Urothelium cell line (cell line): ENCODE measurements around the gene CCT4.
"Not testable (repeated sequence)": the region's sequence is repeated elsewhere in the genome, so short reads cannot be mapped to it uniquely, and the experiment has no call there.

Source experiments
- DNase-seq: peaks from one replicate; pipeline ENCODE4 v3.0.0; 2011; ENCODE audit warnings: low spot score, mixed read lengths
- FAIRE-seq: peaks from 2 replicates; lab custom pipeline; 2011; peaks lifted over from hg19 to GRCh38; lab: Jason Lieb, UNC

CCT4 gene

DNA sequence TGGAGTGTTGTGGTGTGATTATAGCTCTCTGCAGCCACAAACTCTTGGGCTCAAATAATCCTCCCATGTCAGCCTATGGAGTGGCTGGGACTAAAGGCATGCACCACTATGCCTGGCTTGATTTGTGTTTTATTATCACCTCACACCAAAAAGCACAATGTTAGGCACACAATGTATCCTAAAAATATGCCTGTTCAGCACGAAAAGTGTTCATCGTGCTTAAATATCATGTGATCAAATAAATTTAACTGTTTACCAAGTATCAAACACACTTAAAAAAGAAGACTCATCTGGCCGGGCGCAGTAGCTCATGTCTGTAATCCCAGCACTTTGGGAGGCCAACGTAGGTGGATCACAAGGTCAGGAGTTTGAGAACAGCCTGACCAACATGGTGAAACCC lies 5.6 kb downstream of the CCT4 start:
- FAIRE-seq (no peak), DNase-seq (no peak)

DNA sequence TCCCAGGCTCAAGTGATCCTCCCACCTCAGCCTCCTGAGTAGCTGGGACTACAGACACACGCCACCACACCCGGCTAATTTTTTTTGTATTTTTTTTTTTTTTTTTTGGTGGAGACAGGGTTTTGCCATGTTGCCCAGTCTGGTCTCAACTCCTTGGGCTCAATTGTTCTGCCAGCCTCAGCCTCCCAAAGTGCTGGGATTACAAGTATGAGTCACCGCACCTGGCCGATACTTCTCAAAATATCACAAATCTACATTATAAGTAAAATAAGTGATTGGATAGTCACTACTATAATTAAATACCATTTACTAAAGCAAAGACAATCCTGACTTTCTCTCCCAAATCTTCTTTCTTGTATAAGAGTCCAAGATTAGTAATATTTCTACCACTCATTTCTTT lies 9.1 kb downstream of the CCT4 start:
- not testable (repeated sequence) for FAIRE-seq, DNase-seq

DNA sequence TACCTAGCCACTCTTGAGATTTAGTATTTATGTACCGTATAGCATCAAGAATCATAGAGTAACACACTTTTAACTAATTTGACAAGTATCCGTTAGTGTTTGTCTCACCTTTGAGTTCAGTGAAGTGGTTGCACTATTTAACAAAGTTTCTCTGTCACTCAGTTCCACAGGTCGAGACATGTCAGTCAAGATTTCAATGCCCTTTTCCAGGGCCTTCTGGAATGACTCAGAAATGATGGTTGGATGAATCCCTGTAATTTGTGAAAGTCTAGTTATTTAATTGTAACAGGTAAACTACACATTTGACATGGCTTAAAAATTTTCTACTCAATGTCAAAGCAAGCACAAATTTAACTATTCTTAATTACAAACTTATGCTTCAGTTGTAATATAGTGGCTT lies 9.7 kb downstream of the CCT4 start:
- DNase-seq (no peak), FAIRE-seq (no peak)

DNA sequence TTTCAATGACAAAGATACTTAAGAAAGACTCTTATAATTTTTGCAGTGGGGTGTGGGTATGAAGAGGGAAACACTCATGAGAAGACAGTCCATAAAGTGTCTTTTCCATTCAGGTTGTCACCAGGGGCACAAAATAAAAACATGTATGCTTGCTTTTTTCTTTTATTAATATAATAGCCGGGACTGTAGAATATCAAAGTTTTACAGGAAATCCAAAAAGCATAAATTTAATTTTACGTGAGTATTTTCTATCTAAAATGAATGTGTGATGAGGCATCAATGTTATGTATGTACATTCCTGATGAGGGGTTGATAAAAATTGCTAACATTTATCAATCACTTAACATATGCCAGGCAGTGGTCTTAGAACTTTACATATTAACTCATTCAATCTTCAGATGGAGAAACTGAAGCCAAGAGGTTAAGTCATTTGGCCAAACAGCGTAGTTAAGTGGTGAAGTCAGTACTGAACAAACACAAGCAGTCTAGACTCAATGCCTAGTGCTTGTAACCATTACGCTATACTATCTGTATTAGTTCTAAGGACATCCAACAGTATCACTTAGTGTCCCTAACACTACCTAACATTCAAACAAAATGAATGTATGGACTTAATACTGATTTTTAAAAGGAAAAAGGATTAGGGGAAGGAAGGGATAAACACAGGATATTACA lies 10.7 kb downstream of the CCT4 start:
- no peak for DNase-seq
- no peak for FAIRE-seq

DNA sequence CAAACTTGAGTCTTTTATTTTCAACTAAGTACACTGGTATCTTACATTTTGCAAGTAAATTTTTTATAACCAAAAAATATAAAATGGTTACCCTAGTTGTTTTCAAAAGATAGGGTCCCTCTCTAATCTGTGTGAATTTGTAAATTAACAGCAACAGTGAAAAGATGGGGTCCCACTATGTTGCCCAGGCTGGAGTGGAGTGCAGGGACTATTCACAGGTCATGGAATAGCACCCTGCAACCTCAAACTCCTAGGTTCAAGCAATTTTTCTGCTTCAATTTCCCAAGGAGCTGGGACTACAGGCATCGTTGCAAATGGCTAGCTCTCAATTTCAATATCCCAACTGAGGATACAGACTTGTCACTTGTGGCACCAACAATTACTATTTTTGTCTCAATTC lies 12.1 kb downstream of the CCT4 start:
- DNase-seq (no peak), FAIRE-seq (no peak)

DNA sequence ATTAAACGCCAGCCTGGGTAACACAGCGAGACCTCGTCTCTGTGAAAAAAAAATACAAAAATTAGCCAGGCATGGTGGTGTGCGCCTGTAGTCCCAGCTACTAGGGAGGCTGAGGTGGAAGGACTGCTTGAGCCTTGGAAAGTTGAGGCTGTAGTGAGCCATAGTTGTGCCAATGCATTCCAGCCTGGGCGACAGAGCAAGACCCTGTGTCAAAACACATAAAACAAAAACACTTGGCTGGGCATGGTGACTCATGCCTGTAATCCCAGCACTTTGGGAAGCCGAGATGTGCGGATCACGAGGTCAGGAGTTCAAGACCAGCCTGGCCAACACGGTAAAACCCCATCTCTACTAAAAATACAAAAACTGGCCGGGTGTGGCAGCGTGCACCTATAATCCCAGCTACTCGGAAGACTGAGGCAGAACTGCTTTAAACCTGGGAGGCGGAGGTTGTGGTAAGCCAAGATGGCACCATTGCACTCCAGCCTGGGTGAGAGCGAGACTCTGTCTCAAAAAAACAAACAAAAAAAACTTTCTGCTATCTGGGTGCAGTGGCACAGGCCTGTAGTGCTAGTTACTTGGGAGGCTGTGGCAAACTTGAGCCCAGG lies 21.9 kb downstream of the CCT4 start:
- FAIRE-seq, DNase-seq: not testable (repeated sequence)

DNA sequence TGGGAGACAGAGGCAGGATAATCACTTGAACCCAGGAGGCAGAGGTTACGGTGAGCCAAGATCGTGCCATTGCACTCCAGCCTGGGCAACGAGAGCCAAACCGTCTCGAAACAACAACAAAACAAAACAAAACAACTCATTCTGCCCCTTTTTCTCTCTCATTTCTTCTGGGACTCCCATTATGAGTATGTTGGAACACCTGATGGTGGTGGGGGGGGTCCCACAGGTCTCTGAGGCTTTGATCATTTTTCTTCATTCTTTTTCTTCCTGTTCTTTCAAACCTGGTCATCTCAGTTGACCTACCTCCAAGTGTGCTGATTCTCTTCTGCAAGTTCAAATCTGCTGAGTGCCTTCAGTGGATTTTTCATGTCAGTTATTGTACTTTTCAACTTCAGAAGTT lies 26.4 kb downstream of the CCT4 start:
- DNase-seq = no peak
- no peak for FAIRE-seq

DNA sequence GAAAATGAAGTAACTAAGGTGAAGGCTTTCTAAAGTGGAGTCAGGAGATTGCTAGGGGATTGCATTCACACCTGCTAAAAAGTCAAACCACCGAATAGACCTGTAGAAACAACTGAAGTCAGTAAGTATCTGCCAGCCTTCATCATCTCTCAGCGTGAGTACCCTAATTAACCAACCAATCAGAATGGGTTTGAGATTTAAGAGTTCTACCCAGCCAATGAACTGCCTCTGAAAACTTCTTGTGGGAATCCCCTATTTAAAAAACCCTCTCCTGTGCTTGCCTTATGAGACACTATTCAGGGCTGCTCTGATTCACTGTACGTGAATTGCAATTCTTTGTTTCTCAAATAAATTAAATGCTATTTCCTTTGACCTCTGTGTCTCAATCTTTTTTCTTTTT lies 31.2 kb downstream of the CCT4 start:
- no peak for DNase-seq
- FAIRE-seq = no peak

DNA sequence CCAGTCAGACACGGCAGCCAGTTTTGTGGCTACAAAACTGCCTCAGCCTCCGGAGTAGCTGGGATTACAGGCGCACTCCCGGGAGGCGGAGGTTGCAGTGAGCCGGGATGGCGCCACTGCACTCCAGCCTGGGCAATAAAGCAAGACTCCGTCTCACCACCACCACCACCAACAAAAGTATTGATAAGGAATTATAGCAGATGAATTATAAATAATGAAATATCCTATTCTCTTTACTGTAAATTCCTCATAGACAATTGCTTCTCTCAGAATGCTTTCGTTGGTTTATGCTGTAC lies 33.2 kb downstream of the CCT4 start:
- DNase-seq (no peak), FAIRE-seq (no peak)

DNA sequence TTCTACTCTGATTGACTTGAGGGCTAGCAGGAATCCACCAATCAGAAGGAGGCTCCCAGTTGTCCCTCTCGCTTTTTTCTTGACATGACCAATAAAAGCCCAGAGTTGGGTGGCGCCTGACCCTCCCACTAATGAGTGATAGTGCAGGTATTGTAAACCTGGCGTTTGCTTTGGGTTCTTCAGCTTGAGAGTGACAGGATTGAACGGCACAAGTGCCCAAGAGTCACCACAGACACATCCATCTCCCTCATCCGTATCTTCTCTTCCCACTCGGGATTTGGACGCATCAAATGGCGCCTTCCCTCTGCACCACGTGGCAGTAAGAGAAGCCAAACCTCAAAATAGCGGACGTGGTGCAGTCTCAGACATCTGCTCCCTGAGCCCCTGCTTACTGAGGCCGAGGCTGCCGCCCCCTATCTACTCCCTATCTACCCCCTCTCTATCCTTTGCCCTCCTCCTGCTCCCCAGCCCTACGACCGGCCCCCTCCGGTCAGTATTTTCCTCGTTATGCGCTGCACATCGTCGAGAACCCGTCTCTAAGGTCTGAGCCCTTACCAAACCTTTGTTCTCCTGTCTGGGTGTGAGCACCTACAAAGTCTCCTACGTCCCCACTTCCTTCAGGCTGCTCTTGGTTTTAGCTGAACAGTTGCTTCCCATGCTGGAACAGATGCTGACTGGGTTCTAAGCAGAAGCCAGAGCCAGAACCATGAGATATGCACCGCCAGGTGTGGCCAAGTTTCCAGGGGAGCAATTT lies 33.7 kb downstream of the CCT4 start:
- FAIRE-seq (no peak), DNase-seq (peak; percentile 99)

DNA sequence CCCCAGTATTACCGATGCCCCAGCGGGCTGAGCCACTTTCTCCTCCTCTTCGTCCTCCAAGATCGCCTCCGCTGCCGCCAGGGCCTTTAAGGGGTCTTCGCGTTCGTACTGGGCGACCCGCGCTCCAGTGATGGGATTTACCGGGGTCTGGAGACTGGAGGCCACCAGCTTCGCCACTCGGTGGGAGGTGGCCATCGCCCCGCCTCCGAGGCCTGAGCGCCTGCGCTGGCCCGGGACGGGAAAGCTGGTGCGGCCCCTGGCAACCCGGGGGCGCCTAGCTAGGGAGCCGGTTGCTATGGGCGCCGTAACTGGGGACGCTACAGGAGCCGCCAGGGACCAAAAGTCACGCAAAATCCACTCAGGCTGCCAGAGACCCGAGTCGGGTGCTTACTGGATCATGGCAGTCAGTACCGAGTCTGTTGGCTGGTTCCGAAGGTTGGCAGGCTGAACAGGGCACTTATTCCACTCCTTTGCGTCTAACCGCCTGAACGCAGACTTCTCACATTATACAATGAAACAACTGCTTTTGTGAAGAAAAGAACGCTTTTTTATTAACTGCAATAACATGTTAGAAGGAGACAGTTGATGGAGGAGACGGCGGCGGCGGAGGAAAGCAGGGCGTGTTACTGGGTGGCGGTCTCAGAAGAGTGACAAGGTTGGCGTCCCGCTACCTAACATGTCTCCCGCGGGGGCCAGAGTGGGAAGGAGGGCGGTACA lies 34.5 kb downstream of the CCT4 start, which contains the start of gene FAM161A:
Gene FAM161A, minus strand, starts transcription at position 214 of the 717 bp plus-strand sequence. Its CDS starts 19 bp downstream, at position 195.
- FAIRE-seq = peak; percentile 13
- peak; percentile 97 for DNase-seq

DNA sequence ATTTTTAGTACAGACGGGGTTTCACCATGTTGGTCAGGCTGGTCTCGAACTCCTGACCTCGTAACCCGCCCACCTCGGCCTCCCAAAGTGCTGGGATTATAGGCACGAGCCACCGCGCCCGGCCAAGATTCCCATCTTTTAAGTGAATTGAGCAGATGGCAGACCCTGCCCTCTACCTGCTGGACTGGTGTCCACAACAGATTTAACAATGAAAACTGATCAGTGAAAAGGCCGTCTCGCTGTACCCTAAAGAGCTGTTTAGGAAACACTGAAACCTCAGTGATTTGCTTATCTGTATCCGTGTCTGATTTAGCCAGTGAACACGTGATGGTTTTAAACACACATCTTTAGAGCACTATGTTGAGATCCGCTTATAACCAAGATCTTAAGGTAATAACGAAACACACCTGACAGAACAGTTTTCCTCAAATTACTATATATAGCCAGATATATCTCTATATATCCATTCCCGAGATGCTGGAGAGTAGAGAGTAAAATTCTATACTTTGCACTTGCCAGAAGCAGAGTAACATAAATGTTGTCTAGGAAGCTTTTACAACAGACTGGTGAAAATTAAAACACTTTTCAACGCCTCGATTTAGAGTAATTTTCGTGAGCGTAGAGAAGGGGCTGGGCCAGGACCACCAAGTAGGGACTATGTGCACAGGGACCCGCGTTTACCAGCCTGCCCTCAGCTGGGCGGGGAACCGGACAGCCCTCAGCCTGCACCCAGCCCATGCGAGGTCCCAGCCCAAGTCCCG lies 35.2 kb downstream of the CCT4 start:
- FAIRE-seq (peak; percentile 50), DNase-seq (peak; percentile 87)

DNA sequence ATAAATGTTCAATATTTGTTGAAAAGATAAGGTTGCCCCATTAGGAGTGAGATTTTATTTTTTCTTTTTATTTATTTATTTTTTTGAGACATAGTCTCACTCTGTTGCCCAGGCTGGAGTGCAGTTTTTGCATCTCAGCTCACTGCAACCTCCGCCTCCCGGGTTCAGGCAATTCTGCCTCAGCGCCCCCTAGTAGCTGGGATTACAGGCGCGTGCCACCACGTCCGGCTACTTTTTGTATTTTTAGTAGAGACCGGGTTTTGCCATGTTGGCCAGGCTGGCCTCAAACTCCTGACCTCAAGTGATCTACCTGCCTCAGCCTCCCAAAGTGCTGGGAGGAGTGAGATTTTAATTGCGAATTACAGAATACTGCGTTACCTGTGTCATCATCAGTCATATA lies 37.2 kb downstream of the CCT4 start:
- DNase-seq, FAIRE-seq: not testable (repeated sequence)

DNA sequence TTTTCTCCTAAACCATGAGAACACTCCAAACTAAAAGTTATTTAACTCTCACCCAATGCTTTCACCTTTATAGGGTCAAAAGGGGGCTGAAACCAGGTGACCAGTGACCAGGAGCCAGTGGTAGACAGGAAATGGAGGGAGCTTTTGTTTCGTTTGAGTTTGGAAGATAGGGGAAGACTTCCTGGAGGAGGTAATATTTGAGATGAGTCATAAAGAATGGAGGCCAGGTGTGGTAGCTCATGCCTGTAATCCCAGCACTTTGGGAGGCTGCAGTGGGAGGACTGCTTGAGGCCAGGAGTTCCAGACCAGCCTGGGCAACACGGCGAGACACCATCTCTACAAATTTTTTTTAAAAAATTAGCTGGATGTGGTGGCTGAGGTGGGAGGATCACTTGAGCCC lies 43.1 kb downstream of the CCT4 start:
- DNase-seq (no peak), FAIRE-seq (no peak)

DNA sequence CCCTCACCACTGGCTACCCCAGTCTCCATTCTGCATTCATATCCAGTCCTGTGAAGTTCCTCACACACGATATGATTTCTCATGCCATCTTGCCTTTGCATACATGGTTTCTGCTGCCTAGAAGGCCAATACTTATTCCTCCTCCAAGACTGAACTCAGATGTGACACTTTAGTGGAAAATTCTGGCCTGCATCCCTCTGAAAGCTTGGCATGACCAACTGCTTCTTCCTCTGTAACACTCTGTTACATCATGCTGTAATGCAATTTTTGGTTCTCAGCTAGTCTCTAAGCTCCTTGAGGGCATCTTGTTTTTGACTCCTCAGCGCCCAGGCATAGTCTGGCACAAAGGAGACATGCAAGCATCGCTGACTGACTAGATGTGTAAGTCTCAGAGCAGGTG lies 47.2 kb downstream of the CCT4 start:
- no peak for FAIRE-seq
- no peak for DNase-seq

DNA sequence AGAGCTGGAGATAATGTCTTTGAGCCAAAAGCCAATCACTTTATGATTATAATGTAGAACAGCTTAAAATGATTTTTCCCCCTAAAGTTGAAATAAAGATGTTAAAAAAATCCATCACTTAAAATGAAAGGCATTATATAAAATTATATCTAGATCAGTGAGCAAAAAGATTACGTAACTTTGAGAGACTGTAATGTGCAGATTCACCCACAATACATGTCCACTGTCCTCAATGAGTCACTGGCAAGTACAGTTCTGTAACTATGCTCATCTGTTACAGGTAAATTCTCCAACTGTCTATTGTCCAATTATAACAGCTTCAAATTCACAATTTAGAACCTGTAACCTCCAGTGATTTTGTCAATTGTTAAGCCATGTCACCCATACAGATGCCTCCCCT lies 53.6 kb downstream of the CCT4 start:
- FAIRE-seq (no peak), DNase-seq (no peak)

DNA sequence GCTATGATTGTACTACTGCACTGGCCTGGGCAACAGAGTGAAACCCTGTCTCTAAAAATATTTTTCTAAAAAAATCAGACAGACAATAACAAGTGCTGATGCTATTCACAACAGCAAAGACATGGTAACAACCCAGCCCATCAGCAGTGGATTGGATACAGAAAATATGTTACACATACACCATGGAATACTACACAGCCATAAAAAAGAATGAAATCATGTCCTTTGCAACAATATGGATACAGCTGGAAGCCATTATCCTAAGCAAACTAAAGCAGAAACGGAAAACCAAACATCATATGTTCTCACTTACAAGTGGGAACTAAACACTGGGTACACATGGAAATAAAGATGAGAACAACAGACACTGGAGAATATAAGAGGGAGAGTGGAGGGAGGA lies 54.5 kb downstream of the CCT4 start:
- FAIRE-seq = no peak
- no peak for DNase-seq

DNA sequence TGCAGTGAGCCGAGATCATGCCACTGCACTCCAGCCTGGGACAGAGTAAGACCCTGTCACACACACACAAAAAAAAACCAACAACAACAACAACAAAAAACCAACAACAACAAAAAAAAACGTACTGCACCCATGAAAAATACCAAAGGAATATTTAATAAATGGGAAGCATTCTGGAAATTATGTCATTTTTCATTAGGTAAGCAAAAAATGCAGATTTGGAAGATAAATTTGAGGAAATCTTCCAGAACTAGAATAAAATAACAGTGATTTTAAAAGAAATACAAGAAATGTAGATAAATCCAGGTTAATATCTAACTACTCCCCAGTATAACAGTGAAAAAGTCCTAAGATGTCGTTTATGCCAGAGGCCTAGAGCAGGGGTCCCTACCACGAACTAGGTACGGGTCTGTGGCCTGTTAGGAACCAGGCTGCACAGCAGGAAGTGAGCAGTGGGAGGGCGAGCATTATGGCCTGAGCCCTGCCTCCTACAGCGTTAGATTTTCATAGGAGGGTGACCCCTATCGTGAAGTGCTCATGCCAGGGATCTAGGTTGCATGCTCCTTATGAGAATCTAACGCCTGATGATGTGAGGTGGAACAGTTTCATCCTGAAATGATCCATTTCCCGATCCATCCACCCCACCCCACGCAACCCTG lies 56.1 kb downstream of the CCT4 start:
- DNase-seq (no peak), FAIRE-seq (no peak)

DNA sequence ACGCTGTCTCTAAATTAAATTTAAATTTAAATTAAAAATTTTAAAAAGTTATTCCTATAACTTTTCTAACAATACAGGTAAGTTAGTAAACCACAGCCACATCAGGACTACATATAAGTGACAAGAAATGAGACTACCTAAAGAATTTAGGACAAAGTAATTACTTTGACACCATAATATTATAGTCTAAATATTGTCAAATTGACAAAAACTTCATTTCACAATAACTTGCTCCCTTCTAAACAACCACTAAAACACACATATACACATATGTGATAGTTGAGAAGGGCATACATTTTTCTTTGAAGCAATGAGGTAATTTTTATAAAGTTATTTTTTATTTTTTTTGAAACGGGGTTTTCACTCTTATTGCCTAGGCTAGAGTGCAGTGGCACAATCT lies 66.2 kb downstream of the CCT4 start:
- no peak for FAIRE-seq
- DNase-seq = no peak
